GM23338 (cell line): ENCODE data around the gene SLC17A8. TPM values are rescaled to one million over a fixed set of nuclear protein-coding genes. Genes with fewer than 3 reads are reported as not detected.

Experiments used
- ATAC-seq: fragments of 200-7000 bp; cut with Tn5 transposase; 3 replicates; pipeline ENCODE4 v1.9.1; 2020
- DNase-seq: peaks from one replicate; pipeline ENCODE4 v3.0.0-alpha.2; 2015; ENCODE audit warnings: low spot score
- H2AFZ ChIP-seq: fragments of 200-600 bp; sonication (generic); 2 replicates; pipeline ENCODE4 v1.8.0; 2016; ENCODE audit warnings: antibody characterized with exemption, mild to moderate bottlenecking, moderate library complexity
- H3F3A ChIP-seq: fragments of 200-600 bp; sonication (generic); replicated peaks from 2 replicates; pipeline ENCODE4 v1.8.0; 2017; ENCODE audit warnings: antibody characterized with exemption, mixed run types, low read depth
- H3K27ac ChIP-seq: fragments of 200-600 bp; sonication (generic); 2 replicates; pipeline ENCODE4 v1.6.1; 2016; ENCODE audit warnings: low read depth
- H3K27me3 ChIP-seq: fragments of 200-600 bp; sonication (generic); 2 replicates; pipeline ENCODE4 v1.8.0; 2016; ENCODE audit warnings: mild to moderate bottlenecking, mixed run types, moderate library complexity; ENCODE audit not compliant: insufficient read depth
- H3K36me3 ChIP-seq: fragments of 200-600 bp; sonication (generic); 2 replicates; pipeline ENCODE4 v1.8.0; 2016; ENCODE audit warnings: mild to moderate bottlenecking; ENCODE audit not compliant: insufficient read depth
- H3K4me1 ChIP-seq: fragments of 200-600 bp; sonication (generic); 2 replicates; pipeline ENCODE4 v1.8.0; 2016; ENCODE audit warnings: mild to moderate bottlenecking, moderate library complexity; ENCODE audit not compliant: insufficient read depth
- H3K4me2 ChIP-seq: fragments of 200-600 bp; sonication (generic); 2 replicates; pipeline ENCODE4 v1.7.1; 2017; ENCODE audit warnings: mixed run types
- H3K4me3 ChIP-seq: fragments of 200-600 bp; sonication (generic); 2 replicates; pipeline ENCODE4 v1.6.1; 2016; ENCODE audit warnings: mixed run types
- H3K79me2 ChIP-seq: fragments of 200-600 bp; sonication (generic); replicated peaks from 2 replicates; pipeline ENCODE4 v1.8.0; 2017; ENCODE audit warnings: mild to moderate bottlenecking; ENCODE audit not compliant: insufficient read depth
- H3K9me2 ChIP-seq: fragments of 200-600 bp; sonication (generic); 2 replicates; pipeline ENCODE4 v1.8.0; 2017; ENCODE audit not compliant: insufficient read depth
- H4K20me1 ChIP-seq: fragments of 200-600 bp; sonication (generic); replicated peaks from 2 replicates; pipeline ENCODE4 v1.8.0; 2017; ENCODE audit warnings: mild to moderate bottlenecking; ENCODE audit not compliant: insufficient read depth
- H3K27ac Mint-ChIP-seq: 2 replicates; pipeline ENCODE4 v1.8.0; 2020; ENCODE audit warnings: inconsistent platforms, mild to moderate bottlenecking, moderate library complexity, mixed read lengths
- H3K27me3 Mint-ChIP-seq: 3 replicates; pipeline ENCODE4 v1.8.0; 2022; ENCODE audit warnings: low read depth, mild to moderate bottlenecking, moderate library complexity, mixed read lengths, inconsistent platforms; ENCODE audit not compliant: insufficient read depth, poor library complexity
- H3K36me3 Mint-ChIP-seq: 3 replicates; pipeline ENCODE4 v1.8.0; 2021; ENCODE audit warnings: low read depth, mild to moderate bottlenecking, inconsistent platforms, moderate library complexity, mixed read lengths
- H3K4me1 Mint-ChIP-seq: 3 replicates; pipeline ENCODE4 v1.8.0; 2020; ENCODE audit warnings: mild to moderate bottlenecking, inconsistent platforms, mixed read lengths
- H3K4me3 Mint-ChIP-seq: 3 replicates; pipeline ENCODE4 v1.8.0; 2021; ENCODE audit warnings: moderate library complexity, mild to moderate bottlenecking, inconsistent platforms, mixed read lengths
- H3K9me3 Mint-ChIP-seq: 3 replicates; pipeline ENCODE4 v1.8.0; 2020; ENCODE audit warnings: moderate library complexity, mild to moderate bottlenecking, inconsistent platforms, mixed read lengths
- CREB1 ChIP-seq: fragments of 250-450 bp; sonication (Bioruptor Pico); IDR thresholded peaks from 2 replicates; pipeline ENCODE4 v1.5.0; 2020; ENCODE audit warnings: low read depth, mild to moderate bottlenecking, moderate library complexity
- CTCF ChIP-seq, 2 experiments: fragments of 200-600 bp in 1 of 2; sonication (generic) in 1 of 2; conservative IDR thresholded peaks; 2 replicates each; pipeline versions ENCODE4 v1.5.1 to v1.6.1; 2016 to 2017; ENCODE audit warnings: antibody characterized with exemption in 2 of 2, low read depth in 2 of 2, mild to moderate bottlenecking in 2 of 2, moderate library complexity in 1 of 2
- ETS1 ChIP-seq: IDR thresholded peaks from 2 replicates; pipeline ENCODE4 v1.6.1; 2016; ENCODE audit warnings: antibody characterized with exemption
- EZH2 ChIP-seq: fragments of 200-600 bp; sonication (generic); IDR thresholded peaks from one replicate; pipeline ENCODE4 v1.8.0; 2017; ENCODE audit warnings: antibody characterized with exemption, mild to moderate bottlenecking, low read depth; ENCODE audit not compliant: unreplicated experiment
- EZH2phosphoT487 ChIP-seq: fragments of 200-600 bp; sonication (generic); IDR thresholded peaks from one replicate; pipeline ENCODE4 v1.8.1; 2018; ENCODE audit warnings: antibody characterized with exemption; ENCODE audit not compliant: unreplicated experiment
- JUNB ChIP-seq: IDR thresholded peaks from one replicate; pipeline ENCODE4 v1.6.1; 2016; ENCODE audit warnings: antibody characterized with exemption; ENCODE audit not compliant: unreplicated experiment
- NANOG ChIP-seq: IDR thresholded peaks from 2 replicates; pipeline ENCODE4 v1.6.1; 2016; ENCODE audit warnings: antibody characterized with exemption, borderline replicate concordance
- POLR2AphosphoS5 ChIP-seq: IDR thresholded peaks from 2 replicates; pipeline ENCODE4 v1.6.1; 2016; ENCODE audit warnings: antibody characterized with exemption, low read depth
- REST ChIP-seq: IDR thresholded peaks from one replicate; pipeline ENCODE4 v1.6.1; 2018; ENCODE audit warnings: antibody characterized with exemption; ENCODE audit not compliant: unreplicated experiment
- STAT1 ChIP-seq: IDR thresholded peaks from one replicate; pipeline ENCODE4 v1.6.1; 2016; ENCODE audit warnings: antibody characterized with exemption; ENCODE audit not compliant: unreplicated experiment
- ZNF114 ChIP-seq: fragments of 250-450 bp; sonication (Bioruptor Pico); IDR thresholded peaks from 2 replicates; pipeline ENCODE4 v1.5.0; 2020; ENCODE audit warnings: mild to moderate bottlenecking, moderate library complexity
- ZNF331 ChIP-seq: fragments of 250-450 bp; sonication (Bioruptor Pico); IDR thresholded peaks from 2 replicates; pipeline ENCODE4 v1.5.0; 2020; ENCODE audit warnings: low read depth, mild to moderate bottlenecking, moderate library complexity
- ZNF462 ChIP-seq: fragments of 250-450 bp; sonication (Bioruptor Pico); IDR thresholded peaks from 2 replicates; pipeline ENCODE4 v1.5.0; 2020; ENCODE audit warnings: mild to moderate bottlenecking, moderate library complexity
- polyA plus RNA-seq: library from polyadenylated mRNA; unstranded; fragments of >200 nt; fragmentation: Nextera tagmentation; extraction: Ambion mirVana; gene quantifications from 2 replicates; pipeline ENCODE4 v1.2.1, GENCODE V29; 2016
- total RNA-seq: library from RNA; depleted of rRNA; stranded (reverse); fragments of >200 nt; shearing (Covaris generic); gene quantifications from 2 replicates; pipeline ENCODE4 v1.2.3, GENCODE V29; 2014

Gene SLC17A8
- total and polyA plus RNA-seq, 2 experiments from 2014 or later, result 0.05 to 0.24 TPM

GRCh38 chr12:100447381-100447780 is 90.5 kb downstream of the SLC17A8 start:
- peak; percentile 61 for ATAC-seq
- Histone ChIP-seq H3K4me1 (no peaks in the 10 kb centered on the region; the same call in 1 of the 2 replicates), H4K20me1 (no peaks in the 10 kb centered on the region), H3K4me2 (peak overlapping the region; percentile 59; the same call in 1 of the 2 replicates), H3K27me3 (no peaks in the 10 kb centered on the region), H2AFZ (no peak overlapping the region; the same call in 1 of the 2 replicates), H3F3A (no peaks in the 10 kb centered on the region), H3K4me3 (no peak overlapping the region), H3K9me2 (no peaks in the 10 kb centered on the region), H3K79me2 (no peaks in the 10 kb centered on the region), H3K36me3 (no peaks in the 10 kb centered on the region), H3K27ac (no peak overlapping the region)
- Mint-ChIP-seq H3K9me3 (no peaks in the 10 kb centered on the region), H3K27ac (0 out of 2 replicates have a peak overlapping the region, but pooled peaks have one; percentile 63), H3K4me3 (no peak overlapping the region), H3K4me1 (peaks cover 10% of the 10 kb centered on the region), H3K36me3 (no peaks in the 10 kb centered on the region), H3K27me3 (peaks cover 3% of the 10 kb centered on the region)
- DNase-seq, result peak; percentile 34
- TF ChIP-seq CREB1 (CRISPR knock-in tag) (no peak), POLR2AphosphoS5 (no peak), JUNB (no peak), EZH2 (no peak), ETS1 (no peak), STAT1 (no peak), NANOG (no peak), REST (no peak), ZNF462 (CRISPR knock-in tag) (no peak), CTCF (conservative IDR thresholded peaks at IDR 0.05; ENCODE audit: low read depth in 2 of 2) (no peak), ZNF331 (CRISPR knock-in tag) (no peak), ZNF114 (CRISPR knock-in tag) (no peak), EZH2phosphoT487 (no peak)
